GM18861 (cell line): Measurements from ENCODE around the gene AMIGO3.

Source experiments
- ATAC-seq: cut with Tn5 transposase; IDR thresholded peaks from one replicate; pipeline ENCODE4 v1.9.1; 2021; ENCODE audit not compliant: unreplicated experiment

AMIGO3 gene

DNA sequence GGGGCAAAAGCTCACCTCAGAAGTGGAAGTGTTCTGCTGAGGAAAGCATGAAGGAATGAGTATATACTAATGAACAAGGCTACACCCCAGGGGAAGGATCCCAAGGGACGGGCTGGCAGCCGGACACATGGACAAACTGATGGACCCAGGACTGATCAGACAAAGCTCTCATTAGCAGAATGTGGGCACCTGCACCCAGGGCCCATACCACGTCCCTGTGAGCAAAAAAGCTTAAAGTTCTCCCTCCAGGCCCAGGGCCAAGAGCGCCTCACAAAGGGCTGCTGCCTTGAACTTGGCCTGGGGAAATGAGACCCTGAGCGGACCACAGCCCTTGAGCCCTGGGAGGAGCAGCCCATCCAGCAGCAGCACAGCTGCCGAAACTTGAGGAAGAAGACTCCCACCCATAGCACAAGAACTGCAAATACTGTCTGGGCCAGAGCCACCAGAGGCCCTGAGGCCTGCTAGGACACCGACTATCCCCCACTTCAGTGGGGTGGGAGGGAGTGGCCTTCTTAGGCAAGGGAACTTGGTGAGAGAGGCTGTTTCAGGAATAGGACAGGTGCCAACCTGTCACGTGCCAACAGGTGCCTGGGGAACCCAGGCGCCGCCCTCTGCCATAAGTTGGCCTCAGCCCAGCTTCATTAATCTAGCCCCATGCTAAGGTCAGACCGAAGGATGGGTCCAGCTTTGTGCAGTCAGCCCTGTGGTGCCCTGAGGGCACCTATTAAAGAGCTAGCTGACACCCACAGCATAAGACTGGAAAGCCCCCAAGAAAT is 6.6 kb upstream of the AMIGO3 start:
- no peak for ATAC-seq

DNA sequence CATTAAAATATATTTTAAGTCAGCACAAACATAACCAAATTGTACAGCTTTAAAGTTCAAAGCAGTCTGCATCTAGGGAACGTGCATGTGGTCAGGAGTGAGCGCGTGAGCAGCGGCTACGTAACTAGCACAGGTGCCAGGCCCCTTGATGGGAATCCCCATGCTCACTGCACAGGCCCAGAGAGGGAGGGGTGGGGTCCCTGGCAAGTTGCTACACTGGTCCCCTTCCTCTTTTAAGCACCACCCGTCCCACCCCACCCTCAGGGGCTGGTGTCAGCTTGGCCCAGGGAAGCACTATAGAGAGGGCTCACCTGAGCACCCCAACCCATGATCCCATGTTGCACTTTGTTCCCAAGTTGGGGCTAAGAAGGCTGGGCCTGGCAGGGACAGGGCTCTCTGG is 5.1 kb upstream of the AMIGO3 start:
- no peak for ATAC-seq

DNA sequence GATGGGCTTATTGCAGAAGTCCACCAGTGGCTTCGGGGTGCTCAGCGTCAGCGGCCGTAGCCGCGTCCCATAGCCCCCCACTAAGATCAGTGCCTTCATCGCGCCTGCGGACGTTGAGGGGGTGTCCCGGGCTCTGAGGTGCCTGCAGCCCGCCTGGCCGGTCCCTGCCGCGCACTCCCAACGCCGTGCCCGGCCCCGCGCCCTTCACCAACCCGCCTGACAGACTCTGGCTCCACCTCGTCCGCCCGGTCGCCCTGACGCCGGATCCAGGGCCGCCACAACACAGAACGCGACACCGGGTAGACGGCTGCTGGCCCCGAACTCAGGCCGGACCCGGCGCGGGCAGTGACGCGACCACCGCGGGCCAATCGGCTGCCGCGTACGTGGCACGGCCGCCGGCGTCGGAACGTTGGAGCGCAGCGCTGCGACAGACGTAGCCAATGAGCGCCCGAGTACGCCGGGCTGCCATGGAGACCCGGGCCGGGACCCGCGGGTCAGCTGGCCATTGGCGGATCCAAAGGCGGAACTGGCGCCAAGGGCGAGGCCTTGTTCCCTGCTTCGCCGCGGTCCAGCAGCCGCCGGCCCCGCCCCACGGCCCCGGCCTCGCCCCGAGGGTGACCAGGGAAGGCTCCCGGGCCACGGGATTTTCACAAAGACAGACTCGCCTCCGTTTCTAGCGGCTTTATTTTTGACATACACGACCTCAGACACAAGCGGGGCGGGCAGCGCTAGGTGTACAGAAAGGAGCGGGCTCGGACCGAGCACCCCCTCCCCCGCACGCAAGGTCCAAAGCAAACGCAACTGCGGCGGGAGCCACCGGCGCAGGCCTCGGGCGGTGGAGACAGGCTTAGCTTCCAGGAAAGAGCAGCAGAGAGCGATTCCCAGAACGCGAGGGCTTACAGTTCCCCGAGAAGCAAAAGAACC is 4.4 kb upstream of the AMIGO3 start, which contains the start of gene GMPPB:
GMPPB (minus strand) TSS at position 324 of the 924 bp plus-strand sequence; CDS start at position 99, 225 bp downstream.
- ATAC-seq = peak; percentile 75

DNA sequence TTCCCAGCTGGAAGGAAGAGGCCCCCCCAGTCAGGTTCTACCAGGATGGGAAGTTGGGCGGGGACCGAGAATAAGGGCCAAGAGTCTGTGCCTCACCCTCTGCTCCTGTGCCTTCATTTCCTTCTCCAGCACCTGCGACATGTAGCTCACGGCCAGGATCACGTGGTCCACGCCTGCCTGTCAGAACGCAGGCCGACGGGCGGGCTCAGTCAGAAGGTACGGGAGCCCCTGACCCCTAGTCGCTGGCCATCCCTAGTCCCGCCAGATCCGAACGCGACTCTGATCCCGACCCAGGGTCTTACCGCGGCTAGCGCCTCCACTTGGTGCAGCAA is 3.8 kb upstream of the AMIGO3 start:
- no peak for ATAC-seq

DNA sequence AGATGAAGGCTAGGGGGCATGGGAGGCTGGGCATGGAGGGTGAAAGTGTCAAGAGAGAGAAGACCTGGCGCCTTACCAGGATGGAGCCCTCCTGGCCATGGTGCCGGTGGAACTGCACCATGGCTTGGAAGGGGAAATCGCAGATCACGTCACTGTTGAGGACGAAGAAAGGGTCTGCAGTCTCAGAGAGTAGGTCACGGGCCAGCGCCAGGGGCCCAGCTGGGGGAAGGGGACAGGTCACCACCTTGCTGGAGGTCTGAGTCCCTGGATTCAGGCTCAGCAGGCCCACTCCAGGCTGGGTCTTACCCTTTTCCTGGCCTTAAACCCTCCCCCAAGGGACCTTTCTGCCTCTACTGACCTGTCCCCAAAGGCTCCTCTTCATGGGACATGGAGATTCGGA is 3.4 kb upstream of the AMIGO3 start:
- ATAC-seq = no peak

DNA sequence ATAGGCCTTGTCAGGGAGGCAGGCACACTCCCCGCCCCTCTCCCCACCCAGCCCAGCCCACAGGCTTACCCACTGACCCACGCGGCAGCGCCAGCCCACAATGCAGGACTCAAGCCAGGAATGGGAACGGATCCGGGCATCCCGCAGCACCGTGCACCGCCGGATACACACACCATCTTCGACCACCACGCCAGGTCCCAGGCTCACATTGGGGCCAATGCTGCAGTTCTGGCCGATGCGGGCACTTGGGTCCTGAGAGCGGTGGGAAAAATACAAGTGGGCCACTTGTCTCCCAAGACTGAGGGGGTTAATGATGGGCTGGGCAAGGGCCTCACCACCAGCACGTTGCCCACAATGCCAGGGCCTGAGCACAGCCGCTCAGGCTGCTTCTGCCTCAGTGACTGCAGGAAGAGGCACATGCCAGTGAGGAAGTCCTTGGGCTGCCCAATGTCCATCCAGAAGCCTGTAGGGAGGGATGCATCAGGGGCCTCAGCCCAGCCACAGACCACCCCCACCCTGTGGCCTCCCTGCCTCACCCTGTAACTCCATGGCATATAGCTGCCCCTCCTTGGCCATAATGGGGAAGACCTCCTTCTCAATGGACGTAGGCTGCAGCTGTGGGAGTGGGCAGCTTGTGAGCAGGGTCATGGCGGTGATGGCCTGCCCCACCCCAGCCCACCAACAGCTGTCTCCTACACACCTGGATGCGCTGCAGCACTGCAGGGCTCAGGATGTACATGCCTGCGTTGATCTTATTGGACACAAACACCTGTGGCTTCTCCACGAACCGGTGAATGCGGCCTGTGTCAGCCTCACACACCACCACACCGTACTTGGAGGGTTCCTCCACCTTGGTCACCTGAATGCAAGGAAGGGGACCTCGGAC is 2.7 kb upstream of the AMIGO3 start:
- no peak for ATAC-seq

DNA sequence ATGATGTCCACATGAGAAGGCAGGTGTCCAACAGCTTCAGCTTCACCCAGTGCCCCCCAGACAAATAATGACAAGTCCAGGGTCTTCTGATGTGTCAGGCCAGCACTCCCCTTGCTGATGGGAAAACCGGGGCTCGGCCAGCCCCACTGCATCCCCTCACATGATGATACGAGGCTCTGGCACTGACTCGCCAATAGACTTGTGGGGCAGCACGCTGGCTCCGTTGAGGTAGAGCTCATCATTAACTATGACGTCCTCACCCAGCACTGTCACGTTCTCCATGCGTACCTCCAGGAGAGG is 2.1 kb upstream of the AMIGO3 start:
- no peak for ATAC-seq

DNA sequence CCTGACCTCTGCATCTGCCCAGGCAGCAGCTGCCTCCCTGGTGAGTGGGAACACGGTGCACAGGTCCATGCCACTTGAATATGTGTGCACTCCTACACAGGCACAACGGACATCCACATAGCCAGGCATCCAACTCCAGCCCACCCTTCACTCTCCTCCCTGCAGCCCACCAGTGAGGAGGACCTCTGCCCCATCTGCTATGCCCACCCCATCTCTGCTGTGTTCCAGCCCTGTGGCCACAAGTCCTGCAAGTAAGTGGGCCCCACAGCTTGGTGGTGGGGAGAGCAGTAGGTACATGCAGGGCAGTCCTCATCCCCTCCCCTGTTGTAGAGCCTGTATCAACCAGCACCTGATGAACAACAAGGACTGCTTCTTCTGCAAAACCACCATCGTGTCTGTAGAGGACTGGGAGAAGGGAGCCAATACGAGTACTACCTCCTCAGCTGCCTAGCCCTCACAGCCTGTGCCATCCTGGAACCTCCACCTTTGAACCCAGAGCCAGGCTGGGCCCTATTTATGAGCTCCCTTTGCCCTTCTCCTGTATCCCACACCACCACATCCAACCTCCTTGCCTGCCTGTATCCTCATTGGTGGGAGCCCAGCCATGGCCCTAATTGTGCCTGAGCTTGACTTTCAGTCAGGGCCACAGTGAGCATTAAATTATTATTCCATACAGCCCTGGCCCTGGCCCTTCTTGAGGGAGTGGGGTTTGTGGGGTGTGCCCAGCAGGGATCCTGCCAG is 1.5 kb upstream of the AMIGO3 start:
- ATAC-seq = no peak

DNA sequence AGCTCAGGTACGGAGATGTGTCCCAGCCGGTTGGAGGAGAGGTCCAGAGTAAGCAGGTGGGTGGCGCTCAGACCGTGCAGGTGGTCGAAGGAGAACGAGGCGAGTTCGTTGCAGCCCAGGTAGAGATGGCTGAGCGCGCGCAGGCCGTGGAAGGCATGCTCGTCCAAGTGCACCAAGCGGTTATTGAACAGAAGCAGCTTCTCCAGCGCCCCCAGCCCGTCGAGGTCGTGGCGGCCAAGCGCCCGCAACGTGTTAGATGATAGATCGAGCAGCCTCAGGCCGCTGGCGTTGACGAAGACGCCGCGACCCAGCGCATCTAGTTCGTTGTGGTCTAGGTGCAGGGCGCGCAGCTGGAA is 648 bp downstream of the AMIGO3 start:
- ATAC-seq = no peak

DNA sequence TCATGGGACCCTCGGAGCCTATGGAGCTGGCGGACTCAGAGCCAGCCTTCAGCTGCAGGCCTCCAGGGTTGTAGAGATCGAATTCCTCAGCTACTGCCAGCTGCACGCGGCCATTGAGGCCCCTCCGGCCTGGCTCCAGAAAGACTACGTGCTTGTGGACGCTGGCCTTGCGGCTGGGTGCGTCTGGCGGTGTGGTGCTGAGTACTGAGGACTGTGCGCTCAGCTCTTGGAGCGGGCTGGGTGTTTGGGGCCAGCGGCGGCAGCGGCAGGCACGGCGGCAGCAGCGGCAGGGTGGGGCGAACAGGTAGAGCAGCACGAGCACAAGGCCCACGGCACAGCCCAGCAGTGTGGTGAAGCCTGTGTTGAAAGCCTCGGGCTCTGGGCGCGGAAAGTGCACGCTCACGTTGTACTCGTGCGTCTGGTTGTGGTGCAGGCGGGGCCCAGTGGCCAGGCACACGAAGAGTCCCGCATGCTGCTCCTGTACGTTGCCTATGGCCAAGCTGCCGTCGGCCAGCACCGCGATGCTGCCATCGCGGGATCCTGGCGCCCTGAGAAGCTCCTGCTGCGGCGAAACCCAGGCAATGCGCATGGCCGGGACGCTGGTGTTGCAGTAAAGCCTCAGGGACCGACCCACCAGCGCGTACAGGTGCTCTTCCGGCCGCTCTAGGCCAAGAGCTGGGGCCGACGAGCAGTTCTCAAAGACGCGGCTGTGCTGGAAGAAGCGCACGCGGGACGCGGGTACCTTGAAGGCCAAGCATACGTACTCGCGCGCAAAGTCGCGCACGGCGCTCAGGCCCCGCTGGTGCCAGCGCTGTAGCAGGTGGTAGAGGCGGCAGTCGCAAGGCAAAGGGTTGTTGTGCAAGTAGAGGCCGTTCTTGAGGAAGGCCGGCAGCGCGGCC is 1.3 kb downstream of the AMIGO3 start:
- no peak for ATAC-seq

DNA sequence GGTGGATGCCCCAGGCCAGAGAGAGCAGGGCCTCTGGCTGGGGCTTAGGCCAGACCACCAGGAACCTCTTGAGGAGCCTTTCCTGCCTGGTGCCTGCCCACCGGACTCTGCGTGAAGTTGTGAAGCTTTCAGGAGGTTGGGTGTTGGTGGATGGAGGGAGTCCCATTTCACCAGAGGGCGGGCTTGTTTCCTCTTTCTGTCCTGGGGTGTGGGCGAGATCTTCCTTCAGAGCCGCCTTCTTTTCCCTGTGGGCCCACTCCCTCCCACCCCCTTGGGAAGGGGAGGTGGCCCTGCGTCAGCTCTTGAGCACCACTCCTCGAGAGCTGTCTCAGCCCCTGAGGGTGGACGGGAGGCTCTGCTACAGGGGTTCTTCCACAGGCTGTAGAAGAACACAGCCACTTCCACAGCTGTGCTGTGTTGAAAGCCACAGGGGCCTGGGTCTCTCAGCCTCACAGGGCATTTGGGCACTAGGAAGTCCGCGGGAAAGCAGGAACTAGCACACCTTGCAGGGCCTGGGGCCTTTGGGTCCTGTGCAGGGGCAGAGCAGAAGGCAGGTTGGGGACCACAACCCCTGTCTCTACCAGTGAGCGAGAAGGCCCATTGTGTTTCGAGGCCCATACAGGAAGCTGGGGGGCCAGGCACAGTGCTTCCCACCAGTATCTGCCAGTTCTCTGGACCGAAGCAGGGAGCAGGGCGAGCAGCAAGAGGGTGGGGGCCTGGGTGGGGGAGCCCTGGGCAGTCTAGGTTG is 2.1 kb downstream of the AMIGO3 start:
- ATAC-seq = no peak

DNA sequence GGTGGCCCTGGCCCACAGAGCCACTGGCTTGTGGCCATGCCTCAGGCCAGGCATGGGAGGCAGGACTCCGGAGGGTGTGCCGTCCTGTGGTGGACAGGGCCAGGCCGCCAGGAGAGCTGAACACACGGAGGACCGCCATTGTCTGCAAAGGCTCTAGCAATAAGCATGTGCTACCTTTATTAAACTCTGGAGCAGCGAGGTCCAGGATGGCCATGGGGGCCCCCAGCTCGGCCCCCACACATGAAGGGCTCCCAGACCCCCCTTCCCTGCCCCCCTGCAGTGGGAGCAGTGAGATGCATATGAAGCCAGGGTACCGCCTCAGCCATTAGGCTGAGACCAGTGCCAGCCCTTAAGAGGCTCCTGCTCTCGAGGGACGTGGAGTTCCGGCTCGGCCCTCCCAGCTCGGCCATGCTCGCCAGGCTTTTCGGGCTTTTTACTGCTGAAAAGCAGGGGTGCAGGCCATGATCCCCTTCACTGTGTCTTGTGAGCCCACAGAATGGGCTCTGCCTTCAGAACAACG is 2.7 kb downstream of the AMIGO3 start:
- no peak for ATAC-seq

DNA sequence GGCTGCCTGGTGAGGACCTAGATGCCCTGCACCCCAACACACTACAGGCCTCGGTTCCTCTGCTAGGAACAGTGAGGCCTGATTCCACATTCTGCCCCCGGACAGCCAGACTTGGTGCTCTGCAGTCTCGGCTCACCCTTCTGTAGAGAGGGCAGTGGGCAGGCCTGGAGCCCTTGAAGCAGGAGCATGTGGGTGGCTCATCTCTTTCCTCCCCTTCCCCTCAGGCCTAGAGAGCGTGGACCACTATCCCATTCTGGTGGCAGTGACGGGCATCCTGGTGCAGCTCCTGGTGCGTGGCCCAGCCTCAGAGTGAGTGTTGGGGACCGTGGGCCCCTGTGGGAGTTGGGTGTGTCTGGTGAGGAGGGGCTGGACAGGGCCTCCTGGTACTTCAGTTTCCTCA is 3.3 kb downstream of the AMIGO3 start:
- ATAC-seq = no peak

DNA sequence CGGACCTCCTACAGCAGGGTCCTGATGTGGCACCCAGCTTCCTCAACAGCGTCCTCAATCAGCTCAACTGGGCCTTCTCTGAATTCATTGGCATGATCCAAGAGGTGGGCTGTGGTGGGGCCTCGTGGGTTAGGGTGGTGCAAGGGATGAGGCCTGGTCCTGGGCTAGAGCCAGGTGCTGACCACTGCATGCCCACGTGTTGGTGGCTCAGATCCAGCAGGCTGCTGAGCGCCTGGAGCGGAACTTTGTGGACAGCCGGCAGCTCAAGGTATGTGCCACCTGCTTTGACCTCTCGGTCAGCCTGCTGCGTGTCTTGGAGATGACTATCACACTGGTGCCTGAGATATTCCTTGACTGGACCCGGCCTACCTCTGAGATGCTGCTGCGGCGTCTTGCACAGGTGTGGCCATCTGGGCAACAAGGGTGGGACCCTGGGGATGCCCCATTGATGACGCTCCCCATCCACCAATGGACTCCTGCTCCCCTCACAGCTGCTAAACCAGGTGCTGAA is 3.8 kb downstream of the AMIGO3 start:
- no peak for ATAC-seq

DNA sequence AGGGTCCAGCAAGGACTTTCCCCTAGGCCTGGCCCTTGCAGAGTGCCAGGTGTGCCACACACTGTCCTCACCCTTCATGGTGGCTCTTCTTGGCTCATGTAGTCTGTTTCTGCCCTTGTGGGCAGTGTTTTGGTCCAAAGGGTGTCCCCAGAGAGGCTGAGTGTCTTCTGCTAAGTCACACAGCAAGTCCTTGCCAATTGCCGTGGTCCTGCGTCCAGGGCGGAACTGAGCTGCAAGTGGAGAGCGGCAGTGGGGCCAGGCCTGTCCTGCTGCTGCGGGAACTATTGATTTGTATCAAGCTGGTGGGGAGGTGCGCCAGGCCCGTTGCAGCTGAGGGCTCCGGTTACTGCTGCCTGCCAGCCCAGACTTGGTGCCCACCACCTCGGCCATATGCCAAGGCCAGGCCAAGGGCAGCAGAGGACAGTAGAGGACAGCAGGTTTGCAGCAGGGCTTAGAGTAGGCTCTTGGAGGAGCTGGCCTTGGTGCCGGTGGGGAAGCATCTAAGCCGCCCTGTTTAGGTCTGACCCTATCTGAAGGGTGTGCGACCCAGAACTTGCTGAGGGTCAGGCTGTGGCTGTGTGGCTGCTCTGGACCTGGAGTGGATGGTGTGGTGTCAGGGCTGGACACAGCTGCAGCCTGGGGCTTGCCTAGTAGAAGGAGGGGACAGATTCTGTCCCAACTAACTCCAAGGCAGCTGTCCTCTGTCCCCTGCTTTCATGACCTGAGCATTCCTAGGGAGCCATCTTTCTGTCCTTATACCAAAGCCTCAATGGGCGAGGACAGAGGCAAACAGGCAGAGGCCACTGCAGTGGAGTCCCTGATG is 4.5 kb downstream of the AMIGO3 start:
- no peak for ATAC-seq

DNA sequence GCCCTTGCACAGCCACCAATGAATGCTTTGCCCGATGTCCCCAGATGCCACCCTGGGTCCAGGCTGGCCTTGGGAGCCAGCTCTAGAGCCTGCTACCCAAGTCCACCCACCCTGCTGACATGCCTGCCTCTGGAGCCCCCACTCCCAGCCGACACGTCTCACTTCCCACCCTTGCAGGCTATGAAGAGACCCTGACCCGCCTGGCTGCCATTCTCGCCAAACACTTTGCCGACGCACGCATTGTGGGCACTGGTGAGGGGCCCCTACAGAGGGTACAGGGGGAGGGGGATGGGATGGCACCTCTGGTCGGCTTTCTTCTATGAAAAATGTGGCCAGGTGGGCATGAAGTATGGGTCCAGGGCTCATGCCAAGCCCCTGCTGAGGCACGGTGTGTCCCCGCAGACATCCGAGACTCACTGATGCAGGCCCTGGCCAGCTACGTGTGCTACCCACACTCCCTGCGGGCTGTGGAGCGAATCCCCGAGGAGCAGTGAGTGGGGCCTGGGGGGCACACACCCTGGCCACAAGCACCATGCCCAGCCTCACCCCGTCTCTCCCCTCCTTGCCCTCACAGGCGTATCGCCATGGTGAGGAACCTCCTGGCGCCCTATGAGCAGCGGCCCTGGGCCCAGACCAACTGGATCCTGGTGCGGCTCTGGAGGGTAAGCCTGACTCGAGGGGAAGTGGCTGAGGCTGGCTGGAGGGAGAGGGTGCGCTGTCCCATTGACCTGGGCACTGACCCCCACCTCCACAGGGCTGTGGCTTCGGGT is 6.0 kb downstream of the AMIGO3 start:
- no peak for ATAC-seq
